NCI-H446 treated with DMSO at 0.1 percent for 48 hours (cell line): ENCODE data around the gene GAREM1.

Experiments used
- DNase-seq: peaks from one replicate; lab custom pipeline; 2025; lab: John Stamatoyannopoulos, UW

The GAREM1 gene

GRCh38 chr18:32459361-32460101 lies 11.2 kb downstream of the GAREM1 start:
- no peak for DNase-seq

- no peak for DNase-seq
These were observed 15.3 kb downstream of the GAREM1 start for GRCh38 chr18:32455361-32455760.

- no peak for DNase-seq
These were observed 16.1 kb downstream of the GAREM1 start for GRCh38 chr18:32454593-32454992.

- no peak for DNase-seq
These were observed 19.8 kb downstream of the GAREM1 start for GRCh38 chr18:32450874-32451273.

- DNase-seq: no peak
These were observed 20.5 kb downstream of the GAREM1 start for GRCh38 chr18:32450026-32450691.

- DNase-seq: no peak
These were observed 23.9 kb downstream of the GAREM1 start for GRCh38 chr18:32446780-32447179.

- no peak for DNase-seq
These were observed 24.8 kb downstream of the GAREM1 start for GRCh38 chr18:32445846-32446245.

GRCh38 chr18:32443706-32444215 lies 26.9 kb downstream of the GAREM1 start:
- DNase-seq: no peak

- DNase-seq: no peak
These were observed 27.5 kb downstream of the GAREM1 start for GRCh38 chr18:32443033-32443705.

- no peak for DNase-seq
These were observed 28.1 kb downstream of the GAREM1 start for GRCh38 chr18:32442575-32442974.

- no peak for DNase-seq
These were observed 29.1 kb downstream of the GAREM1 start for GRCh38 chr18:32441533-32441932.

GRCh38 chr18:32440518-32440917 lies 30.2 kb downstream of the GAREM1 start:
- no peak for DNase-seq

GRCh38 chr18:32439802-32440201 lies 30.9 kb downstream of the GAREM1 start:
- DNase-seq: no peak

- no peak for DNase-seq
These were observed 31.4 kb downstream of the GAREM1 start for GRCh38 chr18:32439241-32439640.

- DNase-seq: no peak
These were observed 32.5 kb downstream of the GAREM1 start for GRCh38 chr18:32438173-32438572.

GRCh38 chr18:32437100-32437834 lies 33.4 kb downstream of the GAREM1 start:
- DNase-seq: no peak

GRCh38 chr18:32435631-32436500 lies 34.8 kb downstream of the GAREM1 start:
- DNase-seq: no peak

- no peak for DNase-seq
These were observed 38.9 kb downstream of the GAREM1 start for GRCh38 chr18:32431753-32432152.

GRCh38 chr18:32429402-32429801 lies 41.3 kb downstream of the GAREM1 start:
- no peak for DNase-seq

- DNase-seq: no peak
These were observed 43.4 kb downstream of the GAREM1 start for GRCh38 chr18:32427084-32427900.
